ENCODE measurements around the gene GOLT1B. TPM values are rescaled to one million over a fixed set of nuclear protein-coding genes. Genes with fewer than 3 reads are reported as not detected.

GOLT1B gene
- total RNA-seq, 2 experiments from 2014 or later: 40.7 to 45.6 TPM

DNA sequence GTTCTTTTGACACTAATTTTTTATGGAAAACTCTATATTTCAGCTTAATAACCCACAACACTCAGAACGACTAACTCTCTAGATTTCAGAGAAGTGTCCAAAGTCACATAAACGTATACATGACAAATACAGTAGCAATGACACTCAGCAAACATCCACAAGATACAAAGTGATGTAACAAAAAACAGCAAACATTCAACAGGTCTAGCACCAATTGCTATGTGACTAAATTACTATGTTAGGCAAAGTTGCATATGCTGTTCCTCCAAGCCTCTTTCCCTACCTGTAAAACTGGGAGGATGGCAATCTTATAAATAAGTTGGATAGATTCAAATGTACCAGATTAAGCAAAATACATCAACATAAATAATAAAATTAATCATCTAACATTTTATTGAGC lies 1.8 kb upstream of the GOLT1B start:
- H3K4me3 Mint-ChIP-seq: no peak overlapping the region
- ChIA-PET CTCF (interaction anchor here (1.5 kb wide), 1 partner anchor 28 kb away, joined by 5 read pairs; no protein-coding TSS in a partner anchor), POLR2A (no interaction called here)
- H3K4me1 Mint-ChIP-seq: peaks cover 49% of the 10 kb centered on the region
- no peak overlapping the region for H3K27ac Mint-ChIP-seq
- DNase-seq: no peak
- no peaks in the 10 kb centered on the region for H3K27me3 Mint-ChIP-seq
- no peaks in the 10 kb centered on the region for H3K9me3 Mint-ChIP-seq
- H3K36me3 Mint-ChIP-seq (ENCODE audit: low read depth): peaks cover 47% of the 10 kb centered on the region

DNA sequence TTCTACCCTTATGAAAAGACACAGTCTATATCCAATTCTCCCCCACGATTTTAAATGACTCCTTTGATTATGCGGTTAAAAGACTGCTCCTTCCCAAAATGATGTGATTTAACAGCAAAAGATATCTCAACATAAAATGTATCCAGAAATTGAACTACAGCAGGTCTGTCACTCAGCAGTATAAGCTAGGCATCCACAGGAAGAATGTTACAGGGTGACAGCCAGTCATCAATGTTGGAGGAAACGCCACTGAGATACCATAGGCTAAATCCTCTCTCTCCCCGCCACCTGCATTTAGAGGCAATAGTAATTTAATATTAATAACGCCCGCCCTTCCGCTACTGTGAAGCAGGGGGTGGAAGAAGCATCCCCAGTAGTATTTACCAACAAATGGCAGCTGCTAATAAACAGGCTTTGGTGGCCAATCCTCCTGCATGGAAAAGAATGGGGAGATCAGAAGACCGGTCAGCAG lies 767 bp upstream of the GOLT1B start:
- ChIA-PET CTCF (interaction anchor here (0.9 to 2.2 kb wide), 5 partner anchors 9 to 63 kb away, joined by 3 to 11 read pairs (median 3); partner anchors contain the start of gene PYROXD1), POLR2A (interaction anchor here (1.0 to 1.4 kb wide), 2 partner anchors 11 to 146 kb away, joined by 3 read pairs; no protein-coding TSS in a partner anchor)
- DNase-seq: no peak
- Mint-ChIP-seq H3K4me1 (peaks cover 56% of the 10 kb centered on the region), H3K27ac (no peak overlapping the region), H3K9me3 (no peaks in the 10 kb centered on the region), H3K4me3 (no peak overlapping the region), H3K36me3 (ENCODE audit: low read depth) (peaks cover 40% of the 10 kb centered on the region), H3K27me3 (no peaks in the 10 kb centered on the region)

DNA sequence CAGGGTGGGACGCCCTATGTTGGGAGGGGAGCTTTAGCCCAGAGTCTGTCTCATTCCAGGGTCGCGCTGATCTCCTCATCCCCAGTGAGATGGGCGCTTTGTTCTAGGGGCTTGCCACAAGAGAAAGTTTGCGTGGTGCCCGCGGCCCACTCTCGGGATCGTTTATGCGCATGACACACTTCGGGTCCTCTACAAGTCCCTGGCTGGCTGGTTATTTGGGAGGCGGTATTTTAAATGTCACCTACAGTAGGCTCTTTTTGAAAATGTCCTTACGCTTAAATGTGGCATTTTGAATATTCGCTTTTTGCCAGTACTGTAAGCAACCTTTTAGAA lies 541 bp downstream of the GOLT1B start:
- Mint-ChIP-seq H3K27me3 (no peaks in the 10 kb centered on the region), H3K9me3 (no peaks in the 10 kb centered on the region), H3K36me3 (ENCODE audit: low read depth) (peaks cover 29% of the 10 kb centered on the region), H3K27ac (no peak overlapping the region), H3K4me1 (peaks cover 56% of the 10 kb centered on the region), H3K4me3 (no peak overlapping the region)
- CTCF ChIA-PET: interaction anchor here (1.1 to 2.2 kb wide), 6 partner anchors 8 to 68 kb away, joined by 3 to 11 read pairs (median 4); no protein-coding TSS in a partner anchor
- DNase-seq: peak; percentile 37
- POLR2A ChIA-PET: interaction anchor here (1.1 to 1.4 kb wide), 3 partner anchors 10 to 49 kb away, joined by 3 read pairs; no protein-coding TSS in a partner anchor

DNA sequence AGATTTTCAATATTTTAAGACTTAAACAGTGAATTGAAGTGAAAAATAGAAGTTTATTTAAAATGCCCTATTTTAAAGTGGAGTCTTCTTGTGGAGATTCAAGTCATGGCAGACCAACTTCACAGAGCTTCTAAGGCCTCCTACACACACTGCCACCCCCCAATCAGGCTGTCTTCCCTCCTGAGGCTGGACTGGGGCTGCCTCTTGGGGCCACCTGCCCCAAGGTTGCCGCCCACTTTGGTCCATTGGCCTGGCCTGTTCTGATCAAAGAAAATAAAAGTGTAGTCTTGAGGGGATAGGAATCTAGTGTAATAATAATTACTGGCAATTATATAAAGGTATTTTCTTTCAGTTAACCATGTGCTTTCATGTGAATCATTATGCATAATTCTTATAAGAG lies 1.3 kb downstream of the GOLT1B start:
- no peak overlapping the region for H3K4me3 Mint-ChIP-seq
- H3K27ac Mint-ChIP-seq: no peak overlapping the region
- no peaks in the 10 kb centered on the region for H3K9me3 Mint-ChIP-seq
- H3K27me3 Mint-ChIP-seq: no peaks in the 10 kb centered on the region
- H3K36me3 Mint-ChIP-seq (ENCODE audit: low read depth): peaks cover 27% of the 10 kb centered on the region
- no peak for DNase-seq
- H3K4me1 Mint-ChIP-seq: peaks cover 54% of the 10 kb centered on the region
- POLR2A ChIA-PET: no interaction called here
- CTCF ChIA-PET: interaction anchor here (1.1 to 2.2 kb wide), 2 partner anchors 11 to 14 kb away, joined by 4 to 11 read pairs; no protein-coding TSS in a partner anchor

DNA sequence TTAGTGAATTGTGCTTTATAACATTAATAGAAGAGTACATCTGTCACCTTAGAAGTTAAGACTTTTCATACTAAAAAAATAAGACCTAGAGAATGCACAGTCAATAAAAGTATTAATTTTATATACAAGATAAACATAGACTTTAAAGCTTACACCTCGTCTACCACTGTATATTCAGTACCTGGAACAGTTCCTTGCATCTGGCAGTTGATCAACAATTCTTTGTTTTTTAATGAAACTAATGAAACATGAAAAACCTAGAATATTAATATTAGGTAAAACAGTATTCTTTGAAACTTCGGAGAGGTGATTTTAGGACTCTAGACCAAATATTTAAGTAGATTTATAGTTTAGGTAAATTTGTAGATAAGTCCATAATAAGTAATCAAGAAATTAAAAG lies 4.3 kb downstream of the GOLT1B start:
- Mint-ChIP-seq H3K27me3 (no peaks in the 10 kb centered on the region), H3K9me3 (no peaks in the 10 kb centered on the region)
- CTCF ChIA-PET: interaction anchor here (1.0 to 1.5 kb wide), 2 partner anchors 8 to 10 kb away, joined by 3 to 4 read pairs; no protein-coding TSS in a partner anchor

DNA sequence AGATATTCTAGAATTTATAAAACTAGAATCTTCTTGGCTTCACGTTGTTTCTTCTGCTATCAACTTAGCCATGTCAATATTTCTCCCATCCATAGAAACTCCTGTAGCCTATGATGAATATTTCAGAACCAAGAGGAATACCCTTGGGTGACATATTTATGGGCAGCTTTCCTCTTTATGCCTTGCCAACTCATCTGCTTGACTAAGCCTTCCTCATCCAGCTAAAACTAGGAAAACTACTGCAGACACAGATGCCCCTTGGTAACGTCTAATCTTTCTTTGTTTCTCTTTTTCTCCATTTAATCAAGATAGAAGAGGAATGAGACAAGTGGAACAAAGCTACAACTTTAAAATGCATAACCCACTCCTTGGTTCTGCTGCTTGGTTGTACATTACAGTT lies 6.3 kb downstream of the GOLT1B start:
- no peak for DNase-seq
- peaks cover 46% of the 10 kb centered on the region for H3K36me3 Mint-ChIP-seq (ENCODE audit: low read depth)
- ChIA-PET POLR2A (no interaction called here), CTCF (interaction anchor here (1.0 kb wide), 1 partner anchor 45 kb away, joined by 3 read pairs; no protein-coding TSS in a partner anchor)
- H3K27me3 Mint-ChIP-seq: no peaks in the 10 kb centered on the region
- no peaks in the 10 kb centered on the region for H3K9me3 Mint-ChIP-seq
- peaks cover 61% of the 10 kb centered on the region for H3K4me1 Mint-ChIP-seq
- no peak overlapping the region for H3K27ac Mint-ChIP-seq
- H3K4me3 Mint-ChIP-seq: no peak overlapping the region

More for the DNA sequence above, 4.3 kb downstream of the GOLT1B start:
- peaks cover 59% of the 10 kb centered on the region for H3K4me1 Mint-ChIP-seq
- H3K36me3 Mint-ChIP-seq (ENCODE audit: low read depth): peaks cover 35% of the 10 kb centered on the region
- H3K4me3 Mint-ChIP-seq: no peak overlapping the region
- no peak for DNase-seq
- H3K27ac Mint-ChIP-seq: no peak overlapping the region
- POLR2A ChIA-PET: no interaction called here

DNA sequence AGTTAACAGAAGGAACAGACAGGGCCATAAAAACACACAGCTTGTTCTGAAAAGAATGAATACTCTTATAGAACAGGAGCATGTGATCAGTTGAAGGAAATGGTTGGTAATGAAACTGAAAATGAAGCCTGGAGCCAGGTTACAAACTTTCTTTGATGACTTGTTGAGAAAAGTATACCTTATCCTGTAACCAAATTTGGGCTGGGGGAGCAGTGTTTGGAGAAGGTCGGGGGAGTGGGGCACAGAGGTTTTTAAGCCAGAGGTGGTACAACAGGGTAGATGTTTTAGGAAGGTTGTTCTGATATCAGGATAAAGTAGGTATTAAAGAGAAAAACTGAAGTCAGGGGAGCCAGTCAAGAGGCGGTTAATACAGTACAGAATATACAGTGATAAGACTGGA lies 8.2 kb downstream of the GOLT1B start:
- ChIA-PET POLR2A (interaction anchor here (1.2 kb wide), 1 partner anchor 147 kb away, joined by 5 read pairs; no protein-coding TSS in a partner anchor), CTCF (interaction anchor here (1.1 to 2.7 kb wide), 3 partner anchors 8 to 17 kb away, joined by 3 to 9 read pairs (median 6); partner anchors contain the start of genes GOLT1B, RECQL and SPX)
- Mint-ChIP-seq H3K9me3 (no peaks in the 10 kb centered on the region), H3K4me1 (peaks cover 43% of the 10 kb centered on the region), H3K36me3 (ENCODE audit: low read depth) (peaks cover 54% of the 10 kb centered on the region), H3K27ac (peak overlapping the region; percentile 93), H3K27me3 (no peaks in the 10 kb centered on the region), H3K4me3 (peak overlapping the region; percentile 63)
- DNase-seq: peak; percentile 61

DNA sequence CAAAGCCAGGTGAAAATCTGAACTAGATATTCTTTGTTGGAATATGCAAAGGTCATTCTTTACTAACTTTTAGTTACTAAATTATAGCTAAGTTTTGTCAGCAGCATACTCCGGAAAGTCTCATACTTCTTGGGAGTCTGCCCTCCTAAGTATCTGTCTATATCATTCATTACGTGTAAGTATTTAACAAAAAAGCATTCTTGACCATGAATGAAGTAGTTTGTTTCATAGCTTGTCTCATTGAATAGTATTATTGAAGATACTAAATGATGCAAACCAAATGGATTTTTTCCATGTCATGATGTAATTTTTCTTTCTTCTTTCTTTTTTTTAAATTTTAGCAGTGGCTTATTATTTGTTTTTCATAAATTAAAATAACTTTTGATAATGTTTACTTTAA lies 14.7 kb downstream of the GOLT1B start:
- H3K36me3 Mint-ChIP-seq (ENCODE audit: low read depth): peaks cover 47% of the 10 kb centered on the region
- no peaks in the 10 kb centered on the region for H3K27me3 Mint-ChIP-seq
- no peak overlapping the region for H3K4me3 Mint-ChIP-seq
- ChIA-PET POLR2A (no interaction called here), CTCF (interaction anchor here (0.6 to 1.4 kb wide), 2 partner anchors 14 to 37 kb away, joined by 3 to 4 read pairs; no protein-coding TSS in a partner anchor)
- H3K27ac Mint-ChIP-seq: no peak overlapping the region
- H3K4me1 Mint-ChIP-seq: peaks cover 6% of the 10 kb centered on the region
- DNase-seq: no peak
- H3K9me3 Mint-ChIP-seq: no peaks in the 10 kb centered on the region

DNA sequence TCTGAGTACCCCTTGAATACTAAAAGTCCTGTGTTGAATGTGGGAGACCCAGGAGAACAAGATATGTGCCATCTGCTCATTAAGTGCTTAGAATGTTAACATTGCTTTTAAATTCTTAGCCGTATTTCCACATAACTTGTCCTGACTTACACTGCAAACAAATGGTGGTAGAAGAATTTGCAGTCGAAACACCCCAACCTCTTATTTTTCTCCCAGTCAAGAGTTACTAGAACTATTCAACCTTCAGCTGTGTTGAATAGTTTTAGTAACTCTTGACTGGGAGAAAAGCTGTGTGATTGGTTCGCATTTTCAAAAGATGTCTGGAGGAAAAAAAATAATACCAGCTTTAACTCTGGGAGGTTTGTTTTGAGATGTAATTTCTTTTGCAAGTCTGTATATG lies 16.9 kb downstream of the GOLT1B start:
- Mint-ChIP-seq H3K27me3 (peaks cover under 1% of the 10 kb centered on the region), H3K9me3 (no peaks in the 10 kb centered on the region), H3K4me1 (no peaks in the 10 kb centered on the region), H3K36me3 (ENCODE audit: low read depth) (peaks cover 33% of the 10 kb centered on the region), H3K27ac (no peak overlapping the region), H3K4me3 (no peak overlapping the region)
- CTCF ChIA-PET: interaction anchor here (1.4 to 1.5 kb wide), 2 partner anchors 9 to 20 kb away, joined by 3 to 9 read pairs; no protein-coding TSS in a partner anchor
- no peak for DNase-seq
- POLR2A ChIA-PET: no interaction called here

DNA sequence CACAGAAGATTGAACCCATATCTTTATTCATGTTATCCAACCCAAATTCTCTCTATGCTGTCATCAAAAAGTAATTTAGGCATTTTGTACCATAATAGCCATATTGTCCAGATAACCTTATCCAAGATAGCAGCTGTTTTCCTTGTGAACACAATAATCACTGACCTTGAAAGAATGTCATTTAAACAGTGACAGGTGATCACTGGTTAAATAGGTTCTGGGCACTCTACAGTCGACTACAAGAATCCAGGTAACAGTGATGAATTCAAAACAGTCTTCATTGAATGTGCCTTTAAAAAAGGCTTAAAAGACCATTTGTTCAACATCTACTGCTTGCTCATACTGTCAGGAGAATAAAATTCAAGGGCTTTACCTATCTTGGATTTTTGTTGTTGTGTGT lies 20.0 kb downstream of the GOLT1B start:
- no peak for DNase-seq
- no peak overlapping the region for H3K27ac Mint-ChIP-seq
- CTCF ChIA-PET: interaction anchor here (0.6 to 1.9 kb wide), 2 partner anchors 11 to 159 kb away, joined by 3 to 6 read pairs; no protein-coding TSS in a partner anchor
- H3K27me3 Mint-ChIP-seq: peaks cover 19% of the 10 kb centered on the region
- no peak overlapping the region for H3K4me3 Mint-ChIP-seq
- POLR2A ChIA-PET: no interaction called here
- peaks cover 16% of the 10 kb centered on the region for H3K36me3 Mint-ChIP-seq (ENCODE audit: low read depth)
- peaks cover 7% of the 10 kb centered on the region for H3K9me3 Mint-ChIP-seq
- no peaks in the 10 kb centered on the region for H3K4me1 Mint-ChIP-seq

DNA sequence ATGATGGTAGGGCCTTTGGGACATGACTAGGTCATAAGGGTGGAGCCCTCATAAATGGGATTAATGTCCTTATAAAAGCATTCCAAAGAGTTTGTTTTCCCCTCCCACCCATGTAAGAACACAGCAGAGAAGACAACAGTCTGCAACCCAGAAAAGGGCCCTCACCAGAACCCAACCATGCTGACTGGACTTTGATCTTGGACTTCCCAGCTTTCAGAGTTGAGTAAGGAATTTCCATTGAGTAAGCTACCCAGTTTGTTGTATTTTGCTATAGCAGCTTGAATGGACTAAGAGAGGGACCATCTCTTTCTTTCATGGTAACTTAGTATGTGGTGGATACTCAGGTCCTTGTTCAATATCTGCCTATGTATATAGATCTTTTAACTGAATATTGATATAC lies 21.6 kb downstream of the GOLT1B start:
- ChIA-PET POLR2A (no interaction called here), CTCF (no interaction called here)
- DNase-seq: no peak
- H3K4me3 Mint-ChIP-seq: no peak overlapping the region
- H3K27ac Mint-ChIP-seq: no peak overlapping the region
- peaks cover 4% of the 10 kb centered on the region for H3K4me1 Mint-ChIP-seq
- peaks cover 7% of the 10 kb centered on the region for H3K9me3 Mint-ChIP-seq
- peaks cover 11% of the 10 kb centered on the region for H3K36me3 Mint-ChIP-seq (ENCODE audit: low read depth)
- H3K27me3 Mint-ChIP-seq: peaks cover 25% of the 10 kb centered on the region

DNA sequence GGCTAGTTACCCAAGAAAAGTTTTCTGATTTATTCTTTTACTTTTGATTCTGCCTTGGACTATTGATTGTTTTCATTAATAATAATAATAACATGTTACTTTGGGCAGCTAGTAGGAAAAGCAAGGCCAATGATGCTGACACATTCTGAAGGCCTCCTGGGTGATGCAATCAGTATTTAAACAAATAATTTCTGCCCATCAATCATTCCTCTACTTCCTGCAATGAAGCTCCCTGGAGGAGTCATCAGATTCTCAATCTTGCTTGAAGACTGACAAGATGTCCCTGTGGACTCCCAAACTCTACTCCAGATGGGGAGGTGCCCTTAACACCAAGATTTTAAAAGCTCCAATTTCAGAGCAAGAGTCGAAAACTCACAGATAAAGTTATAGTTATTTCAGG lies 24.5 kb downstream of the GOLT1B start, which contains the start of gene SPX:
SPX (plus strand) TSS at position 244 of the 400 bp plus-strand sequence. CDS start 177 bp downstream, outside the sequence.
- POLR2A ChIA-PET: no interaction called here
- DNase-seq: no peak
- H3K36me3 Mint-ChIP-seq (ENCODE audit: low read depth): no peaks in the 10 kb centered on the region
- peaks cover 42% of the 10 kb centered on the region for H3K27me3 Mint-ChIP-seq
- peak within 1 kb of the TSS; percentile 46 for H3K27ac Mint-ChIP-seq
- CTCF ChIA-PET: interaction anchor here (1.2 to 2.6 kb wide), 2 partner anchors 15 to 16 kb away, joined by 4 to 9 read pairs; no protein-coding TSS in a partner anchor
- H3K4me1 Mint-ChIP-seq: peaks cover 7% of the 10 kb centered on the region
- H3K4me3 Mint-ChIP-seq: peak within 1 kb of the TSS; percentile 72
- H3K9me3 Mint-ChIP-seq: peaks cover 7% of the 10 kb centered on the region

DNA sequence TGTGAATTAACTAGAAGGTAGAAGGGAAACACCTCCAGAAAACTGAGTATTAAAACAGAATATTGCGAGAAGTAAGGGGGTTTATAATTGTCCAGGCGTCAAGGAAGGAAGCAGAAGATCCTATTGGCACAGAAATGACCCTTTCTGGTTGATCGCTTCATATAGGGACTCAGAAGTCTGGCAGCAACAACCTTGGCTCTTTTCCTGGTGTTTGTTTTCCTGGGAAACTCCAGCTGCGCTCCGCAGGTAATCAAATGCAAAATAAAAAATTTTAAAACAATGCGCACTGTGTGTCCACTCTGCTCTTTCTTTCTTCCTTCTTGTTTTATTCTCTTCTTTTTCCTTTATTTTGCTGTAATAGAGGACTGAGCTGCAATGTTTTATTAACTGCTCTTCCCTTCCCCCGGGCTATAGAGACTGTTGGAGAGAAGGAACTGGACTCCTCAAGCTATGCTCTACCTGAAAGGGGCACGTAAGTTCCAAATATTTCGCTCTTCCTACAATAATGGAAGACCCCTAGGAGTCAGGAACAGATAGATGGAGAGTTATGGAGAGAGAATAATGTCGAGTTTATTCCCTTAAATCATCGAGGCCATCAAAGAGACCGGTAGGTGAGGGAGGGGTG lies 25.2 kb downstream of the GOLT1B start:
- no peaks in the 10 kb centered on the region for H3K36me3 Mint-ChIP-seq (ENCODE audit: low read depth)
- POLR2A ChIA-PET: no interaction called here
- peak overlapping the region; percentile 72 for H3K4me3 Mint-ChIP-seq
- CTCF ChIA-PET: interaction anchor here (1.1 to 2.6 kb wide), 4 partner anchors 9 to 28 kb away, joined by 3 to 9 read pairs (median 4); no protein-coding TSS in a partner anchor
- DNase-seq: no peak
- peak overlapping the region; percentile 46 for H3K27ac Mint-ChIP-seq
- peaks cover 7% of the 10 kb centered on the region for H3K4me1 Mint-ChIP-seq
- peaks cover 7% of the 10 kb centered on the region for H3K9me3 Mint-ChIP-seq
- peaks cover 47% of the 10 kb centered on the region for H3K27me3 Mint-ChIP-seq
